ENCODE measurements around the gene DST. TPM values are rescaled to one million over a fixed set of nuclear protein-coding genes. Genes with fewer than 3 reads are reported as not detected.

DST gene
- polyA plus RNA-seq, 1 experiment = 80.6 TPM

GRCh38 chr6:56547687-56548086, 95.0 kb downstream of the DST start:
- CTCF ChIA-PET = interaction anchor here (1.6 kb wide), 2 partner anchors 13 to 178 kb away, joined by 4 to 6 read pairs; no protein-coding TSS in a partner anchor
- Histone ChIP-seq H3K27me3 (ENCODE audit: control insufficient read depth, insufficient read depth, low read length) (no peaks in the 10 kb centered on the region), H3K4me3 (ENCODE audit: low read depth, low read length) (no peak overlapping the region), H3K36me3 (ENCODE audit: control insufficient read depth, insufficient read depth, low read length) (0 out of 2 replicates have a peak, but pooled peaks cover 1% of the 10 kb centered on the region)
- TF ChIP-seq CTCF (IDR thresholded peaks at IDR 0.05; ENCODE audit: insufficient read depth, low read depth, low read length) = no peak
- DNase-seq (ENCODE audit: low read depth) = no peak
- POLR2A ChIA-PET = no interaction called here

DNA sequence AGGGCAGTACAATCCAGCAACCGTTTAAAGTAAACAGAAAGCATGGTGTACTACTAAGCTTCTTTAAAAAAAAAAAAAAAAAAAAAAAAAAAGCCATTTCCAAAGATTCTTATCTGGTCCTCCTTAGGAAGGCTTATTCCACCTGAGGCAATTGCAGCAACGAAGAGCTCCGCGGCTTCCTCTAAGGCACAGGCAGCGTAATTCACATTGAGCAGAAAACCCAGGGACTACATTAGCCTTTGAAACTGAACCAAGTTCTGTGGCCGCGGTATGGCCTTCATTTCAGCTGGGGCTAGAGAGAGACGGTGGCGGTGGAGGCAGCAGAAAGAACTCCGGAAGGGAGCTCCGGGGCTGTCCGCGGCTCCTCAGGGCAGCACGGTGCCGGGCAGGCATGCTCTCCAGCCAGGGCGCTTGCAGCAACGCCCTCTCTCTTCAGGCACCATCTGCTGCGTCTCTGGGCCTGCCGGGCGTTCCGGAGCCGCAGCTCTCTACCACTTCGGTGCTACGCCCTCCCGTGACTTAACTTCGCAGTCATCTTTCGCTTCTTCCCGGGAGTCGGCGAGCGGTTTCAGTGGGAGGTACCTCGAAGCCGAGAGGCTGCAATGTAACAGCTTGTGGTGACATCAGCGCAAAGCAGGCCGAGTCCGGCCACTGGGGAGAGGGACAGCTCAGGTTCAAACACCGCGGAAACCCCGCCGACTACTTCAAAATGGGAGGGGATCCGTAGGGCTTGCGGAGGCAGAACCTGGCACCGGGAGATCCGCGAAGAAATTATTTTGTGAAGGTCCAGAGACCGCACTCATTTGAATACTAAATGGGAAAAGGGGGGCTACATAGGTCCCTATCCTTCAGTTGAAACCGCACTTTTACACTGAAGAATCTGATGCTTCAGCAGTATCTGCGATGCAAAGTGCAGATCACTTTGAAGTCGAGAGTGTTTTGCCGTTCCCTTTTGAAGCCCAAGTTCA, 100.0 kb downstream of the DST start:
- ChIA-PET CTCF (interaction anchor here (1.0 to 1.8 kb wide), 6 partner anchors 10 to 172 kb away, joined by 3 to 6 read pairs (median 5); no protein-coding TSS in a partner anchor), POLR2A (interaction anchor here (0.6 to 0.7 kb wide), 4 partner anchors 10 to 376 kb away, joined by 3 to 10 read pairs (median 4); no protein-coding TSS in a partner anchor)
- no peaks in the 10 kb centered on the region for H3K27me3 ChIP-seq (ENCODE audit: control insufficient read depth, insufficient read depth, low read length)
- no peaks in the 10 kb centered on the region for H3K36me3 ChIP-seq (ENCODE audit: control insufficient read depth, insufficient read depth, low read length)
- TF ChIP-seq CTCF (IDR thresholded peaks at IDR 0.05; ENCODE audit: insufficient read depth, low read depth, low read length) = peak; percentile 49
- peak overlapping the region; percentile 59 for H3K4me3 ChIP-seq (ENCODE audit: low read depth, low read length)
- DNase-seq (ENCODE audit: low read depth) = peak; percentile 95

DNA sequence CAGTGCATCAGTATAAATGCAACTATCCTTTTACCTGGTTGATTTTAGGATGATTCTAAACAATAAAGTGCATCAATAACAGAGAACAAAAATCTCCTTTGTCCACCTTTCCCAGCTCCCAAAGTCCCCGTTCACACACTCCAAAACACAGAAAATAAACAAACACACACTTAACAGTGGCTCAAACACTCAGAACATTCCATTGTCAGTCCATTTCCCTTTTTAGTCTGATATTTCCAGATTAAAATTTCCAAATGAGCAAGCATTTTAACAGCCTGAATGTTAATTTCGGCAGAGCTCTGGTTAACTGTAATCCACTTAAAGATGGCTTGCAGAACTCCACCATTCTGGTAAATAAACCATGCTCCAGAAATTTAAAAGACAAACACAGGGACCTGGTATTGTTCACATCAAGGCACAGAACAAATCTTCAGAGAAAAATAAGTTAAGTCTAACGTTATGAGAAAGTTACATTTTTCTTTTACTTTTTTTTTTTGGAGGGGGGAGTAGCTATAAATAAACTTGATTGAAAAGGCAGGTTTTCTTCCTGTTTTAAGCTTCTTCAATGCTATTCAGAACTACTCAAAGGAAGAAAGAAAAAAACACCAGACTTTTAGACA, 100.8 kb downstream of the DST start:
- CTCF ChIA-PET = interaction anchor here (1.0 to 1.8 kb wide), 7 partner anchors 9 to 184 kb away, joined by 3 to 6 read pairs (median 5); no protein-coding TSS in a partner anchor
- Histone ChIP-seq H3K4me3 (ENCODE audit: low read depth, low read length) (peak overlapping the region; percentile 59), H3K36me3 (ENCODE audit: control insufficient read depth, insufficient read depth, low read length) (no peaks in the 10 kb centered on the region), H3K27me3 (ENCODE audit: control insufficient read depth, insufficient read depth, low read length) (no peaks in the 10 kb centered on the region)
- no peak for TF ChIP-seq CTCF (IDR thresholded peaks at IDR 0.05; ENCODE audit: insufficient read depth, low read depth, low read length)
- POLR2A ChIA-PET = interaction anchor here (0.5 to 0.6 kb wide), 3 partner anchors 9 to 376 kb away, joined by 5 to 10 read pairs (median 7); no protein-coding TSS in a partner anchor
- DNase-seq (ENCODE audit: low read depth) = no peak

DNA sequence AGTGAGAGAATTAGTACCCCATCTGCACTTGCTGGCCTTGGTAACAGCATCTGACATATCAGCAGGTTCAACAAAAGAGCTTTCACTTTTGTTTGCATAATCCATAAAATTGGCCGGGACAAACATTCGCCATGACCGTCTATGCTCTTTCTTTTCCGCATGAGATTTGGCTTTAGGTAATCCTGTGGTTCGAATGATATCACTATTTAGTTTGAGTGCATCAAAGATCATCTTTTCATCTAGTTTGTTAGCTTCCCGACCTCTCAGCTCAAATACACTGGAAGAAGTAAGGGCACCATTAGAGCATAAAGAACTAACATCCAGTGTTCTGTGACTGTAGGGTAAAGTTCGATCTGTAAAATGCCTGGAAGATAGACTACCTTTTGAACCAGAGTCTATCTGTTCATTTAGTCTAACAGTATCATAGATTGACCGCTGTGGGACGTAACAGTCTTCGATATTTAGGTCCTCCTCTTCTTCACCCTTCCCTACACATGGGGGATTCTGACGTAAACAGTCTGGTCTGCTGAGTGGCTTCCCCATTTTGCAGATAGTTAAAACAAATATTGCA, 101.6 kb downstream of the DST start:
- H3K27me3 ChIP-seq (ENCODE audit: control insufficient read depth, insufficient read depth, low read length) = no peaks in the 10 kb centered on the region
- ChIA-PET POLR2A (interaction anchor here (0.5 kb wide), 1 partner anchor 168 kb away, joined by 7 read pairs; no protein-coding TSS in a partner anchor), CTCF (interaction anchor here (1.0 to 1.8 kb wide), 6 partner anchors 8 to 183 kb away, joined by 3 to 5 read pairs (median 5); no protein-coding TSS in a partner anchor)
- H3K4me3 ChIP-seq (ENCODE audit: low read depth, low read length) = peak overlapping the region; percentile 59
- H3K36me3 ChIP-seq (ENCODE audit: control insufficient read depth, insufficient read depth, low read length) = no peaks in the 10 kb centered on the region
- no peak for DNase-seq (ENCODE audit: low read depth)
- TF ChIP-seq CTCF (IDR thresholded peaks at IDR 0.05; ENCODE audit: insufficient read depth, low read depth, low read length) = 0 out of 2 replicates have a peak, but pooled peaks have one; percentile 3
